ENCODE results near the gene TTC23.

TTC23 gene

DNA sequence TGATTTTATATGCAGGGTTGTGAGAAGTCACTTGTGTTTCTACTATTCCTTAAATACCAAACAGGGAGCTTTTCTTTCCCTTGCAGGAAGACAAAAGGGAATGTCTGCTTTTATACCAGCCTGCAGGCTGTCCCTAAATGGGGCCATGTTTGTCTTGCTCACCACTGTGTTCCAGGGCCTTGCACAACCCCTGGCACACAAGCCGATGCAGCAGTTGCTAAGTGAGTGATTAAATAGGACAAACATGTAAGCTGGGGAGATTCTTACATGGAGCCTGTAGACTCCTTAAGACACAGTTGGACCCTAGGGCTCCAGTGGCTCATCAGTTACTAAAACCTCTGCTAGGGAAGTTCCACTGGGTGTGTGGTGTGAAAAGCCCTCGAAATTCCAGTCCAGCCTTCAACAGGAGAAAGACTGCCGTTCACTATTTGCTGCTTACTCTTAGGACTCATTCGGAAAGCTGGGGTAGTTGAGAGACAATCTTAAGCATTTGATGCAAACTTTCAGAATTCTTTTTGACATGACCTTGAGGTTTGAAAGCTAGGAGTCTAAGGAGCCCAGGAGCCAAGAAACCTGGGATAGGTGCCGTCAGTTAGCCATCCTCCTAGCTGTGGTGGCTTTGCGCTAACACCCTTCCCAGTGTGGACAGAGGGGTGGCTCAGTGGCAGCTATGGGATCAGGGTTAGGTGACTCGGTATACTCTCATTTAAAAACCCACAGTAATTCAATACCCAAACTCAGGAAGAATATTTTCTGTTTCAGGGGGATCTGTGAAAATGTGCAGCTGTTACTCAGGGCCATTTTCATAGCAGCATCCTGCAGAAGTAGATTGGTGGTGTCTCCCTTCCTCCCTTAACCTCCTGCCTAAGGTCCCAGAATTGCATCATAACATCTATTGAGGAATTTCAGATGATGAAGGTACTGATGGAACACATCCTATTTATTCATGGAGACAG, 105.4 kb downstream of the TTC23 start:
- in situ Hi-C loops (cut with MboI; ENCODE audit: low sequenced_read_pairs), result no loop called here

- in situ Hi-C loops (cut with MboI; ENCODE audit: low sequenced_read_pairs), result no loop called here
Measured at GRCh38 chr15:99143242-99143641, 106.1 kb downstream of the TTC23 start.

DNA sequence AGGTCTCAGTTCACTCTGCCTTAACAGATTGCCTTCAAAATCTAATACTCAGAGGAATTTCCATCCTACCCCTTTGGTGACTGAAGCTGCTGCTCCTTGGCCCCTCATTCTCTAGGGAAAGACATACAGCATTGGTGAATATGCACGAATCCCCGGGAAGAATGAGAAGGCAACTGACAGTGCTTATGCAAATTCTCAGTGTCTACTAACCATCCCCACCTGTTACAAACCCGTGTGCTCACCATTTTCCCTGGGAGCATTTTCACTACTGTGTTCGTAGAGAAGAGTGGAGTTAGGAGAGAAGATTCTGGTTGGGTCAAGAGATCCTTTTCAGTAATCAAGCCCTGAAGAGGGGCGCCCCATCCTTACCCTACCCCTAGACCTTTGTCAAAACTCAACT, 106.8 kb downstream of the TTC23 start:
- in situ Hi-C loops (cut with MboI; ENCODE audit: low sequenced_read_pairs), result no loop called here

DNA sequence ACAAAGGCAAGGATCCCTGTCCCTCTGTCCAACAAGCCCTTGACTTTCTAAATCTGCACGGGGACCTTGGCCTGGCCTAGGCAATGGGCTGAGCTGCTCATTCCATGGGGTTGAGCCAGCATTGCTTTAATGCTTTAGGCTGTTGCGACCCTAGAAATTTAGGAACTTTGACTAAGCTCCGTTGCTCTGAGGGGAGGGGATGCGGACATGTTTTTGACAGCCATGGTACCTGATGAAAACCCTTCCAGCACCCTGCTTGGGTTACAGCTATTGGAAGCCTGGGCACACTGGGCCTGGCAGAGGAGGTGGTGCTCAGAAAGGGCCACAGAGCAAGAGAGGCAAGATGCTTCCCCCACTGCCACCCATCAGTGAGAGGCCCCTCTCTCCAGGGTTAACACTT, 107.4 kb downstream of the TTC23 start:
- in situ Hi-C loops (cut with MboI; ENCODE audit: low sequenced_read_pairs), result no loop called here

DNA sequence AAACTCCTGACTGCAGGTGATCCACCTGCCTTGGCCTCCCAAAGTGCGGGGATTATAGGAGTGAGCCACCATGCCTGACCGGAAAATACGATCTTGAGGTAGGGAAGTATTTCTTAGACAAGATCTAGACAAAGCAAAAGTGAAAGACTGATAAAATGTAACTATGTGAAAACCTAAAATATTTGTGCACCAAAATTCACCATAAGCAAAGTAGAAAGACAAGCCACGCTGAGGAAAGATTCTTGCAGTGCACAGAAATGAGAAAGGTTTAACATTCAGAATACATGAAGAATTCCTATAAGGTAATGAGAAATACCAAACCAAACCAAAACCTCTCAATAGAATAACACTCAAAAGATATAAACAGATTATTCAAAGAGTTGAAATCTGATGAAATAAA, 108.8 kb downstream of the TTC23 start:
- in situ Hi-C loops (cut with MboI; ENCODE audit: low sequenced_read_pairs), result no loop called here

- in situ Hi-C loops (cut with MboI; ENCODE audit: low sequenced_read_pairs), result no loop called here
Measured at GRCh38 chr15:99139276-99139675, 110.1 kb downstream of the TTC23 start.

GRCh38 chr15:99138491-99138982, 110.8 kb downstream of the TTC23 start:
- in situ Hi-C loops (cut with MboI; ENCODE audit: low sequenced_read_pairs), result no loop called here

GRCh38 chr15:99137877-99138276, 111.5 kb downstream of the TTC23 start:
- in situ Hi-C loops (cut with MboI; ENCODE audit: low sequenced_read_pairs), result no loop called here

- in situ Hi-C loops (cut with MboI; ENCODE audit: low sequenced_read_pairs), result no loop called here
Measured at GRCh38 chr15:99137111-99137546, 112.3 kb downstream of the TTC23 start.

GRCh38 chr15:99135194-99135593, 114.2 kb downstream of the TTC23 start:
- in situ Hi-C loops (cut with MboI; ENCODE audit: low sequenced_read_pairs), result no loop called here

DNA sequence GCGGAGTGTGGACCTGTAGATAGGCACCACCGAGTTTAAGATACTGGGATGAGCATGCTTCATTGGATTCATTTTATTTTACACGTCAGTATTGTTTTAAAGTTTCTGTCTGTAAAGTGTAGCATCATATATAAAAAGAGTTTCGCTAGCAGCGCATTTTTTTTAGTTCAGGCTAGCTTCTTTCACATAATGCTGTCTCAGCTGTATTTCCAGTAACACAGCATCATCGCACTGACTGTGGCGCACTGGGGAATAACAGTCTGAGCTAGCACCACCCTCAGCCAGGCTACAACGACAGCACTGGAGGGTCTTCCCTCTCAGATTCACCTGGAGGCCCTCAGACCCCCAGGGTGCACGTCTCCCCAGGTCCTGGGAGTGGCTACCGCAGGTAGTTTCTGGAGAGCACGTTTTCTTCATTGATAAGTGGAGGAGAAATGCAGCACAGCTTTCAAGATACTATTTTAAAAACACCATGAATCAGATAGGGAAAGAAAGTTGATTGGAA, 115.0 kb downstream of the TTC23 start:
- in situ Hi-C loops (cut with MboI; ENCODE audit: low sequenced_read_pairs), result no loop called here

GRCh38 chr15:99132634-99133287, 116.6 kb downstream of the TTC23 start:
- in situ Hi-C loops (cut with MboI; ENCODE audit: low sequenced_read_pairs), result no loop called here

GRCh38 chr15:99132122-99132521, 117.3 kb downstream of the TTC23 start:
- in situ Hi-C loops (cut with MboI; ENCODE audit: low sequenced_read_pairs), result no loop called here

GRCh38 chr15:99131441-99132023, 117.8 kb downstream of the TTC23 start:
- in situ Hi-C loops (cut with MboI; ENCODE audit: low sequenced_read_pairs), result no loop called here

DNA sequence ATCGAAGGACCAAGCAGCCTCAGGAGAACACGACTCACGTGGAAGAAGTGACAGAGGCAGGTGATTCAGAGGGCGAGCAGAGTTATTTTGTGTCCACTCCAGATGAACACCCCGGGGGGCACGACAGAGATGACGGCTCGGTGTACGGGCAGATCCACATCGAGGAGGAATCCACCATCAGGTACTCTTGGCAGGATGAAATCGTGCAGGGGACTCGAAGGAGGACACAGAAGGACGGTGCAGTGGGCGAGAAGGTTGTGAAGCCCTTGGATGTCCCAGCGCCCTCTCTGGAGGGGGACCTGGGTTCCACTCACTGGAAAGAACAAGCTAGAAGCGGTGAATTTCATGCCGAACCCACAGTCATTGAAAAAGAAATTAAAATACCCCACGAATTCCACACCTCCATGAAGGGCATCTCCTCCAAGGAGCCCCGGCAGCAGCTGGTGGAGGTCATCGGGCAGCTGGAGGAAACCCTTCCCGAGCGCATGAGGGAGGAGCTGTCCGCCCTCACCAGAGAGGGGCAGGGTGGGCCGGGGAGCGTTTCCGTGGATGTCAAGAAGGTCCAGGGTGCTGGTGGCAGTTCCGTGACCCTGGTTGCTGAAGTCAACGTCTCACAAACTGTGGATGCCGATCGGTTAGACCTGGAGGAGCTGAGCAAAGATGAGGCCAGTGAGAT, 118.5 kb downstream of the TTC23 start:
- in situ Hi-C loops (cut with MboI; ENCODE audit: low sequenced_read_pairs), result no loop called here

DNA sequence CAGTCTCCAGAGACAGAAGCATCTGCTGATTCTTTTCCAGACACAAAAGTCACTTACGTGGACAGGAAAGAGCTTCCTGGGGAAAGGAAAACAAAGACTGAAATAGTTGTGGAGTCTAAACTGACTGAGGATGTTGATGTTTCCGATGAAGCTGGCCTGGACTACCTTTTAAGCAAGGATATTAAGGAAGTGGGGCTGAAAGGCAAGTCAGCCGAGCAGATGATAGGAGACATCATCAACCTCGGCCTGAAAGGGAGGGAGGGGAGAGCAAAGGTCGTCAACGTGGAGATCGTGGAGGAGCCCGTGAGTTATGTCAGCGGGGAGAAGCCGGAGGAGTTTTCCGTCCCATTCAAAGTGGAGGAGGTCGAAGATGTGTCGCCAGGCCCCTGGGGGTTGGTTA, 119.1 kb downstream of the TTC23 start:
- in situ Hi-C loops (cut with MboI; ENCODE audit: low sequenced_read_pairs), result no loop called here

- in situ Hi-C loops (cut with MboI; ENCODE audit: low sequenced_read_pairs), result no loop called here
Measured at GRCh38 chr15:99129644-99130043, 119.7 kb downstream of the TTC23 start.

DNA sequence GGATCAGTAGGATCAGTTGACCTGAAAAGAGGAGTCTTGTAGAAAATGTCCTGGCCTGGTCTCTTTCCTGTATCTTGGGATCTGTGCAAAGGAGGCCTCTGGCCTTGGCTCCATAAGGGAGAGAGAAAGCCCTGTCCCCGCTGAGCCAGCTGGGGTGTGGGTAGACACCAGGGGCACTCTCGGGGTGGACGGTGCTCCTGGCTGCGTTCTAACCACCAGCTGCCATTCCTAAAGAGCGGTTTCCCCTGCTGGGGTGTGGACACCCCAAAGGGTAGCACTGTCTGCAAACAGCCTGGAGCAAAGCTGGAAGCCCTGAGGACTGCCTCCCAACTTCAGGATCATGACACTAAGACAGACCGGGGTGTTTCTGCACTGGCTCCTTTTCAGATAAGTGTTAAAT, 121.0 kb downstream of the TTC23 start:
- in situ Hi-C loops (cut with MboI; ENCODE audit: low sequenced_read_pairs), result no loop called here

DNA sequence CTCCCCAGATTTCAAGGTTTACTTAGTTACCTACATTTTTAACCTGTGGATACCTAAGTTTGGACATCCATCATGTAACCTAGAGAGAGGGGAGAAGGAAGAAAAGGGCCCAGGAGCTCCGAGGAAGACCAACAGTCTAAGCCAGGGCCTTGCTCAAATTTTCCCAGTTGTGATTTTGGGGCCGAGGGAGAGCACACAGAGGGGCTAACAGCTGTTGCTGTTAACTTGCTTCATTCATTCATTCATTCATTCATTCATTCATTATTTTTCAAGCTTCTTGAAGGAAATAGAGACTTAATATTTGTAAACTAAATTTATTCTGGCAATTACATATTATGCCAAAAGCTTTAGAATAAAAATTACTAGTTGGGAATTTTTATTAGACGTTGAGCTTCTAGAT, 121.6 kb downstream of the TTC23 start:
- in situ Hi-C loops (cut with MboI; ENCODE audit: low sequenced_read_pairs), result no loop called here

- in situ Hi-C loops (cut with MboI; ENCODE audit: low sequenced_read_pairs), result no loop called here
Measured at GRCh38 chr15:99126930-99127329, 122.5 kb downstream of the TTC23 start.

GRCh38 chr15:99126131-99126588, 123.2 kb downstream of the TTC23 start:
- in situ Hi-C loops (cut with MboI; ENCODE audit: low sequenced_read_pairs), result no loop called here

Data from HL-60/S4 treated with retinoic acid at 250 ng/mL for 4 days and 3 days (cell line).